ENCODE results near the gene ZNF768. TPM values are rescaled to one million over a fixed set of nuclear protein-coding genes. Genes with fewer than 3 reads are reported as not detected.

Gene ZNF768
- total and polyA plus RNA-seq, 2 of the 13 experiments (the other 11 are each of a cell fraction or from before 2014, with no cell fraction given), result 26.7 to 34.4 TPM

GRCh38 chr16:30535106-30535776 is 8.9 kb upstream of the ZNF768 start:
- ATAC-seq, result no peak; the same call in 2 of the 3 replicates
- in situ Hi-C loops (cut with HindIII; ENCODE audit: extremely low pct_ligation_motif_present, low pct_unique_long_range_greater_than_20kb), result no loop called here
- no peaks in the 10 kb centered on the region; a peak in 1 of 5 replicates for H3K27me3 ChIP-seq (ENCODE audit: control insufficient read depth in 1 of 2, insufficient read depth in 2 of 2, low read length in 2 of 2)
- TF ChIP-seq ZNF367 (CRISPR knock-in tag; IDR thresholded peaks at IDR 0.05; ENCODE audit: borderline replicate concordance) (0 out of 2 replicates have a peak, but pooled peaks have one; percentile 72), BRCA1 (CRISPR knock-in tag; IDR thresholded peaks at IDR 0.05) (0 out of 2 replicates have a peak, but pooled peaks have one; percentile 2), IRF2 (CRISPR knock-in tag; IDR thresholded peaks at IDR 0.05) (no peak), SOX13 (IDR thresholded peaks at IDR 0.05) (no peak), SOX13 (CRISPR knock-in tag; conservative IDR thresholded peaks at IDR 0.05 in 1 of 2, IDR thresholded peaks at IDR 0.05 in 1 of 2) (0 out of 4 replicates have a peak, but pooled peaks of 1 of the 2 experiments have one; percentile 23), SNAI1 (CRISPR knock-in tag; IDR thresholded peaks at IDR 0.05; ENCODE audit: borderline replicate concordance) (no peak; the same call in 1 of the 2 replicates), MATR3 (CRISPR knock-in tag; IDR thresholded peaks at IDR 0.05) (no peak), MXI1 (IDR thresholded peaks at IDR 0.05; ENCODE audit: borderline replicate concordance, low read depth, low read length) (no peak), YEATS4 (CRISPR knock-in tag; IDR thresholded peaks at IDR 0.05; ENCODE audit: borderline replicate concordance) (peak; percentile 5; the same call in 1 of the 2 replicates), AFF4 (CRISPR knock-in tag; IDR thresholded peaks at IDR 0.05) (peak; percentile 3; the same call in 1 of the 2 replicates), DRAP1 (CRISPR knock-in tag; IDR thresholded peaks at IDR 0.05) (0 out of 2 replicates have a peak, but pooled peaks have one; percentile 12), CENPX (CRISPR knock-in tag; IDR thresholded peaks at IDR 0.05) (no peak), NFIC (IDR thresholded peaks at IDR 0.05; ENCODE audit: low read length) (0 out of 2 replicates have a peak, but pooled peaks have one; percentile 15), SNAPC4 (CRISPR knock-in tag; IDR thresholded peaks at IDR 0.05) (no peak)

More at GRCh38 chr16:30535106-30535776, 8.9 kb upstream of the ZNF768 start:
- Histone ChIP-seq H3K27ac (ENCODE audit: extremely low read length, insufficient read depth, low read length) (peak overlapping the region; percentile 85), H3K9me3 (ENCODE audit: low read length) (no peaks in the 10 kb centered on the region), H3K4me2 (ENCODE audit: low read depth, low read length) (peak overlapping the region; percentile 95), H2AFZ (ENCODE audit: low read length) (peak overlapping the region; percentile 69), H4K20me1 (ENCODE audit: insufficient read depth, low read length) (no peaks in the 10 kb centered on the region), H3K36me3 (replicated peaks in 1 of 2; ENCODE audit: control insufficient read depth in 1 of 2, insufficient read depth in 2 of 2, low read length in 2 of 2) (peaks cover 0 to 1% of the 10 kb centered on the region in 2 experiments; a peak in 1 of 5 replicates), H3K4me3 (replicated peaks in 1 of 3; ENCODE audit: insufficient read depth in 1 of 3, low read depth in 2 of 3, low read length in 3 of 3) (peak overlapping the region; percentile 75 to 93 (median 81)), H3K79me2 (ENCODE audit: insufficient read depth, low read length) (peaks cover 31% of the 10 kb centered on the region), H3K4me1 (ENCODE audit: insufficient read depth, low read length) (peaks cover 68% of the 10 kb centered on the region), H3K9ac (ENCODE audit: insufficient read depth, low read depth, low read length) (peak overlapping the region; percentile 89)
- FAIRE-seq, result no peak
- BruUV-seq (replicated peaks), result TSS peak; percentile 92
- POLR2A ChIA-PET, result interaction anchor here (0.7 to 5.1 kb wide), 33 partner anchors 8 to 470 kb away, joined by 3 to 187 read pairs (median 6); partner anchors contain the start of genes ALDOA, CD2BP2, DCTPP1 and FBRS
- CTCF ChIA-PET (ENCODE audit: low intra/inter-chr PET ratio, low total read pairs), result interaction anchor here (0.9 to 1.6 kb wide), 4 partner anchors 23 to 105 kb away, joined by 3 to 7 read pairs (median 4); partner anchors contain the start of genes DCTPP1 and ZNF764
- 12% methylated on average over 18 of the region's 18 CpGs for WGBS (ENCODE audit: low lambda C conversion rate)
- DNase-seq (ENCODE audit: low spot score), result no peak
- intact Hi-C loops (cut with micrococcal nuclease; ENCODE audit: unreplicated experiment), result loop anchor here (2.0 kb wide), 2 partner anchors 24 to 64 kb away; partner anchors contain the start of gene ZNF764

Measured in HepG2 (cell line).